ENCODE results near the gene KDM4C.

GRCh38 chr9:7147121-7148090, 389.6 kb downstream of the KDM4C start:
- no peak for TF ChIP-seq CTCF (IDR thresholded peaks at IDR 0.05 in 2 of 3, conservative IDR thresholded peaks at IDR 0.05 in 1 of 3; ENCODE audit: borderline replicate concordance in 1 of 3, insufficient read depth in 1 of 3, low read depth in 2 of 3, low read length in 2 of 3)
- no peak for TF ChIP-seq SIN3A (IDR thresholded peaks at IDR 0.05; ENCODE audit: low read depth)
- no peak for TF ChIP-seq POLR2A (IDR thresholded peaks at IDR 0.05; ENCODE audit: borderline replicate concordance, extremely low read depth, insufficient read depth, insufficient read length)
- no peak for TF ChIP-seq EZH2 (IDR thresholded peaks at IDR 0.05)
- no peak for TF ChIP-seq ZNF274 (IDR thresholded peaks at IDR 0.05; ENCODE audit: low read depth, low read length)
- no peak for TF ChIP-seq SP1 (IDR thresholded peaks at IDR 0.05; ENCODE audit: low read depth)
- no peak for TF ChIP-seq RAD21 (IDR thresholded peaks at IDR 0.05; ENCODE audit: low read depth)
- TF ChIP-seq ZFX (IDR thresholded peaks at IDR 0.05), result no peak
- no peak for TF ChIP-seq ATF3 (IDR thresholded peaks at IDR 0.05)
- TF ChIP-seq POLR2AphosphoS5 (IDR thresholded peaks at IDR 0.05; ENCODE audit: low read depth, low read length), result no peak
- TF ChIP-seq JUND (IDR thresholded peaks at IDR 0.05), result no peak
- TF ChIP-seq YY1 (IDR thresholded peaks at IDR 0.05; ENCODE audit: extremely low read depth, insufficient replicate concordance, low read depth, low read length), result no peak
- no peak for TF ChIP-seq TCF7L2 (IDR thresholded peaks at IDR 0.05; ENCODE audit: borderline replicate concordance, extremely low read depth, insufficient read depth, insufficient read length)
- no peak for TF ChIP-seq CEBPB (IDR thresholded peaks at IDR 0.05; ENCODE audit: low read depth)
